H9 (cell line): Measurements from ENCODE around the gene SGF29. TPM values are rescaled to one million over a fixed set of nuclear protein-coding genes. Genes with fewer than 3 reads are reported as not detected.

Experiments
- DNase-seq: peaks from one replicate; pipeline ENCODE4 v3.0.0-alpha.2; 2017
- H2AFZ ChIP-seq: one replicate; pipeline ENCODE4 v1.6.1; 2013; ENCODE audit warnings: mild to moderate bottlenecking, low read length, control low read depth, moderate library complexity
- H2AK5ac ChIP-seq: 2 replicates; pipeline ENCODE4 v1.6.1; 2013; ENCODE audit warnings: low read length, control low read depth, mixed read lengths; ENCODE audit not compliant: insufficient read length
- H2BK120ac ChIP-seq: one replicate; pipeline ENCODE4 v1.6.1; 2013; ENCODE audit warnings: low read depth, mild to moderate bottlenecking, low read length, control low read depth, inconsistent platforms; ENCODE audit not compliant: poor library complexity, severe bottlenecking
- H2BK12ac ChIP-seq: 2 replicates; pipeline ENCODE4 v1.6.1; 2013; ENCODE audit warnings: low read length, control low read depth, mixed read lengths, low read depth; ENCODE audit not compliant: insufficient read length
- H2BK15ac ChIP-seq: 2 replicates; pipeline ENCODE4 v1.6.1; 2013; ENCODE audit warnings: low read depth, low read length, control low read depth
- H2BK20ac ChIP-seq: one replicate; pipeline ENCODE4 v1.6.1; 2013; ENCODE audit warnings: low read depth, mild to moderate bottlenecking, low read length, control low read depth, inconsistent platforms; ENCODE audit not compliant: poor library complexity, severe bottlenecking
- H2BK5ac ChIP-seq: 2 replicates; pipeline ENCODE4 v1.6.1; 2013; ENCODE audit warnings: low read length, control low read depth, mixed read lengths; ENCODE audit not compliant: insufficient read length
- H3K14ac ChIP-seq: 2 replicates; pipeline ENCODE4 v1.6.1; 2013; ENCODE audit warnings: low read length, control low read depth; ENCODE audit not compliant: insufficient read depth
- H3K18ac ChIP-seq: 2 replicates; pipeline ENCODE4 v1.6.1; 2013; ENCODE audit warnings: low read depth, mild to moderate bottlenecking, mixed read lengths, low read length, control low read depth; ENCODE audit not compliant: insufficient read length
- H3K23ac ChIP-seq: 2 replicates; pipeline ENCODE4 v1.6.1; 2013; ENCODE audit warnings: low read length, control low read depth, mixed read lengths, low read depth; ENCODE audit not compliant: insufficient read length
- H3K23me2 ChIP-seq: 2 replicates; pipeline ENCODE4 v1.6.1; 2013; ENCODE audit warnings: low read depth, mild to moderate bottlenecking, mixed read lengths, low read length, control low read depth; ENCODE audit not compliant: insufficient read length, poor library complexity, severe bottlenecking
- H3K27ac ChIP-seq: 2 replicates; pipeline ENCODE4 v1.5.1; 2013; ENCODE audit warnings: low read length, control low read depth, mixed read lengths, low read depth; ENCODE audit not compliant: insufficient read length
- H3K27me3 ChIP-seq: 2 replicates; pipeline ENCODE4 v1.6.1; 2013; ENCODE audit warnings: low read length, control low read depth, inconsistent platforms; ENCODE audit not compliant: insufficient read depth
- H3K4ac ChIP-seq: 2 replicates; pipeline ENCODE4 v1.6.1; 2013; ENCODE audit warnings: low read depth, mild to moderate bottlenecking, control low read depth, inconsistent platforms, low read length, moderate library complexity
- H3K4me1 ChIP-seq: 2 replicates; pipeline ENCODE4 v1.6.1; 2013; ENCODE audit warnings: low read length, control low read depth, inconsistent platforms; ENCODE audit not compliant: insufficient read depth
- H3K4me2 ChIP-seq: 2 replicates; pipeline ENCODE4 v1.6.1; 2013; ENCODE audit warnings: low read length, control low read depth, mixed read lengths; ENCODE audit not compliant: insufficient read length, insufficient read depth
- H3K56ac ChIP-seq: 2 replicates; pipeline ENCODE4 v1.6.1; 2013; ENCODE audit warnings: low read depth, mild to moderate bottlenecking, mixed read lengths, low read length, control low read depth; ENCODE audit not compliant: insufficient read length
- H3K79me1 ChIP-seq: 2 replicates; pipeline ENCODE4 v1.6.1; 2013; ENCODE audit warnings: low read depth, mild to moderate bottlenecking, moderate library complexity, low read length, control low read depth, inconsistent platforms; ENCODE audit not compliant: insufficient read depth, poor library complexity, severe bottlenecking
- H3K79me2 ChIP-seq: 2 replicates; pipeline ENCODE4 v1.6.1; 2013; ENCODE audit warnings: low read length, control low read depth, inconsistent platforms; ENCODE audit not compliant: insufficient read depth
- H3K9ac ChIP-seq: 2 replicates; pipeline ENCODE4 v1.6.1; 2013; ENCODE audit warnings: low read length, control low read depth, mixed read lengths; ENCODE audit not compliant: insufficient read length; ENCODE audit errors: extremely low read depth
- H3K9me3 ChIP-seq: one replicate; pipeline ENCODE4 v1.6.1; 2013; ENCODE audit warnings: low read depth, low read length, inconsistent platforms; ENCODE audit not compliant: control insufficient read depth
- H3T11ph ChIP-seq: one replicate; pipeline ENCODE4 v1.6.1; 2013; ENCODE audit warnings: mild to moderate bottlenecking, low read length, control low read depth, inconsistent platforms
- H4K20me1 ChIP-seq: one replicate; pipeline ENCODE4 v1.6.1; 2013; ENCODE audit not compliant: control insufficient read depth, insufficient read length, insufficient read depth
- H4K5ac ChIP-seq: 2 replicates; pipeline ENCODE4 v1.6.1; 2013; ENCODE audit warnings: low read depth, mild to moderate bottlenecking, mixed read lengths, low read length, control low read depth; ENCODE audit not compliant: insufficient read length
- H4K8ac ChIP-seq: replicated peaks from 2 replicates; pipeline ENCODE4 v1.6.1; 2013; ENCODE audit warnings: low read length, control low read depth, mixed read lengths, low read depth; ENCODE audit not compliant: insufficient read length
- H4K91ac ChIP-seq: 2 replicates; pipeline ENCODE4 v1.6.1; 2013; ENCODE audit warnings: low read depth, mild to moderate bottlenecking, moderate library complexity, mixed read lengths, low read length, control low read depth; ENCODE audit not compliant: insufficient read length
- H3K27ac Mint-ChIP-seq, 3 experiments: 2 replicates in 2 of 3; 3 replicates in 1 of 3; pipeline ENCODE4 v1.8.0; 2020 to 2021; ENCODE audit warnings: mixed read lengths in 3 of 3, mild to moderate bottlenecking in 1 of 3, moderate library complexity in 1 of 3
- H3K27me3 Mint-ChIP-seq: 2 replicates; pipeline ENCODE4 v1.8.0; 2021; ENCODE audit warnings: low read depth, mild to moderate bottlenecking, moderate library complexity, mixed read lengths
- H3K36me3 Mint-ChIP-seq, 3 experiments: 2 replicates in 2 of 3; 3 replicates in 1 of 3; pipeline ENCODE4 v1.8.0; 2020 to 2021; ENCODE audit warnings: low read depth in 3 of 3, mixed read lengths in 3 of 3; ENCODE audit not compliant: insufficient read depth in 1 of 3
- H3K4me1 Mint-ChIP-seq, 2 experiments: 2 replicates each; pipeline ENCODE4 v1.8.0; 2020; ENCODE audit warnings: mixed read lengths in 2 of 2
- H3K4me3 Mint-ChIP-seq, 2 experiments: 2 replicates in 1 of 2; 3 replicates in 1 of 2; pipeline ENCODE4 v1.8.0; 2020 to 2021; ENCODE audit warnings: mild to moderate bottlenecking in 2 of 2, mixed read lengths in 2 of 2, moderate library complexity in 1 of 2
- H3K9me3 Mint-ChIP-seq, 2 experiments: 2 replicates in 1 of 2; 3 replicates in 1 of 2; pipeline ENCODE4 v1.8.0; 2020; ENCODE audit warnings: mild to moderate bottlenecking in 2 of 2, mixed read lengths in 2 of 2, moderate library complexity in 1 of 2
- WGBS: extraction: QIAGEN DNeasy Blood & Tissue Kit; methylation state at CpG from one replicate; pipeline ENCODE4 v1.1.7; 2013; ENCODE audit warnings: missing lambda C conversion rate, low lambda C conversion rate, mixed read lengths; ENCODE audit not compliant: insufficient read length; ENCODE audit errors: extremely low coverage; 5-methylcytosine and 5-hydroxymethylcytosine counted together
- total RNA-seq: library from RNA; stranded (reverse); gene quantifications from 2 replicates; pipeline ENCODE4 v1.2.1, GENCODE V29; 2021
- TF ChIP-seq, protein P1 (sequence below): fragments of 200-600 bp; sonication (generic); conservative IDR thresholded peaks from 3 replicates; pipeline ENCODE4 v1.8.0; 2021; ENCODE audit warnings: antibody characterized with exemption, mild to moderate bottlenecking

Gene SGF29
- total RNA-seq, 1 experiment from 2014 or later = 24.8 TPM

DNA sequence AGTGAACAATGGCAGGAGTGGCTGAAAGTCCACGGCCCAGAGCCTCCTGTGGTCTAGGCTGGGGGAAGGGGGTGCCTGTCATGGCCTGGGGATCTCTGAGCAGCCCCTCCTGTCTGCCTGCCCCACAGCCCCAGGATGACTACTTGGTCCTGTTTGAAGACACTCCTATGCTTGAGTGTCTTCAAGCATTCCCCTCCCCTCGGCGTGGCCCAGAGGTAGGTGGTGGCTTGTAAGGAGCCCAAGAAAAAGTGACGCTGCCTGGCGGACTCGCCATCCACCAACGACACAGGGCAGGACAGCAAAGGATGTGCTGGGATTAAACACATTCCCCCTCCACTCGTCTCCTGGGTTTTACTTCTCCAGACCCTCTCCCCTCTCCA is 50.5 kb downstream of the SGF29 start:
- H3K18ac ChIP-seq = no peak overlapping the region
- no peak overlapping the region for H4K91ac ChIP-seq
- H2BK12ac ChIP-seq = no peak overlapping the region
- H3K4ac ChIP-seq = no peak overlapping the region
- no peak overlapping the region for H3K4me3 Mint-ChIP-seq
- no peak overlapping the region for H2BK15ac ChIP-seq
- H2BK5ac ChIP-seq = no peak overlapping the region
- no peak overlapping the region for H4K5ac ChIP-seq
- H3K4me1 ChIP-seq = no peaks in the 10 kb centered on the region
- H2AFZ ChIP-seq = no peak overlapping the region
- no peak for DNase-seq
- no peaks in the 10 kb centered on the region for H3K27me3 ChIP-seq
- H3K4me1 Mint-ChIP-seq = peaks cover 1 to 2% of the 10 kb centered on the region in 2 experiments; a peak in 2 of 4 replicates
- H3K27ac Mint-ChIP-seq = peak overlapping the region in 1 of 3 experiments; percentile 20; a peak in 1 of 7 replicates
- no peak overlapping the region for H3K9ac ChIP-seq
- no peaks in the 10 kb centered on the region for H3K9me3 Mint-ChIP-seq
- H3K56ac ChIP-seq = no peak overlapping the region
- H3K23me2 ChIP-seq = no peaks in the 10 kb centered on the region
- H3K36me3 Mint-ChIP-seq = no peaks in the 10 kb centered on the region
- H3K27ac ChIP-seq = no peak overlapping the region
- H3K4me2 ChIP-seq = no peak overlapping the region
- H4K8ac ChIP-seq = no peak overlapping the region
- no CpG with 5 or more reads among the region's 8 CpGs for WGBS
- no peaks in the 10 kb centered on the region for H3K27me3 Mint-ChIP-seq
- H3K9me3 ChIP-seq = no peaks in the 10 kb centered on the region
- no peak overlapping the region for H2AK5ac ChIP-seq
- no peak overlapping the region for H2BK20ac ChIP-seq
- H3K23ac ChIP-seq = no peak overlapping the region
- no peak overlapping the region for H3K14ac ChIP-seq
- no peaks in the 10 kb centered on the region for H3K79me2 ChIP-seq
- H3K79me1 ChIP-seq = no peaks in the 10 kb centered on the region
- no peak overlapping the region for H3T11ph ChIP-seq
- TF ChIP-seq, protein P1, sequence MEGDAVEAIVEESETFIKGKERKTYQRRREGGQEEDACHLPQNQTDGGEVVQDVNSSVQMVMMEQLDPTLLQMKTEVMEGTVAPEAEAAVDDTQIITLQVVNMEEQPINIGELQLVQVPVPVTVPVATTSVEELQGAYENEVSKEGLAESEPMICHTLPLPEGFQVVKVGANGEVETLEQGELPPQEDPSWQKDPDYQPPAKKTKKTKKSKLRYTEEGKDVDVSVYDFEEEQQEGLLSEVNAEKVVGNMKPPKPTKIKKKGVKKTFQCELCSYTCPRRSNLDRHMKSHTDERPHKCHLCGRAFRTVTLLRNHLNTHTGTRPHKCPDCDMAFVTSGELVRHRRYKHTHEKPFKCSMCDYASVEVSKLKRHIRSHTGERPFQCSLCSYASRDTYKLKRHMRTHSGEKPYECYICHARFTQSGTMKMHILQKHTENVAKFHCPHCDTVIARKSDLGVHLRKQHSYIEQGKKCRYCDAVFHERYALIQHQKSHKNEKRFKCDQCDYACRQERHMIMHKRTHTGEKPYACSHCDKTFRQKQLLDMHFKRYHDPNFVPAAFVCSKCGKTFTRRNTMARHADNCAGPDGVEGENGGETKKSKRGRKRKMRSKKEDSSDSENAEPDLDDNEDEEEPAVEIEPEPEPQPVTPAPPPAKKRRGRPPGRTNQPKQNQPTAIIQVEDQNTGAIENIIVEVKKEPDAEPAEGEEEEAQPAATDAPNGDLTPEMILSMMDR = no peak
- H2BK120ac ChIP-seq = no peak overlapping the region
- H4K20me1 ChIP-seq = no peaks in the 10 kb centered on the region
